HUDEP-2 (cell line): Measurements from ENCODE around the gene BCAP29.

Experiments used
- DNase-seq, 76 experiments: peaks; one replicate each; lab custom pipeline; 2025; ENCODE audit not compliant: unreplicated experiment in 76 of 76; lab: John Stamatoyannopoulos, UW

Gene BCAP29

DNA sequence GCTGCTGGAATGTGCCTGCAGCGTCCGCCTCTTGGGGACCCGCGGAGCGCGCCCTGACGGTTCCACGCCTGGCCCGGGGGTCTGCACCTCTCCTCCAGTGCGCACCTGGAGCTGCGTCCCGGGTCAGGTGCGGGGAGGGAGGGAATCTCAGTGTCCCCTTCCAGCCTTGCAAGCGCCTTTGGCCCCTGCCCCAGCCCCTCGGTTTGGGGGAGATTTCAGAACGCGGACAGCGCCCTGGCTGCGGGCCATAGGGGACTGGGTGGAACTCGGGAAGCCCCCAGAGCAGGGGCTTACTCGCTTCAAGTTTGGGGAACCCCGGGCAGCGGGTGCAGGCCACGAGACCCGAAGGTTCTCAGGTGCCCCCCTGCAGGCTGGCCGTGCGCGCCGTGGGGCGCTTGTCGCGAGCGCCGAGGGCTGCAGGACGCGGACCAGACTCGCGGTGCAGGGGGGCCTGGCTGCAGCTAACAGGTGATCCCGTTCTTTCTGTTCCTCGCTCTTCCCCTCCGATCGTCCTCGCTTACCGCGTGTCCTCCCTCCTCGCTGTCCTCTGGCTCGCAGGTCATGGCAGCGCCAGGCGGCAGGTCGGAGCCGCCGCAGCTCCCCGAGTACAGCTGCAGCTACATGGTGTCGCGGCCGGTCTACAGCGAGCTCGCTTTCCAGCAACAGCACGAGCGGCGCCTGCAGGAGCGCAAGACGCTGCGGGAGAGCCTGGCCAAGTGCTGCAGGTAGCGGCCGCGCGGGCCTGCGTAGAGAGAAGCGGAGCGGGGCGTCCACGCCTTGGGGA is 81.2 kb downstream of the BCAP29 start:
- peak in 33 of 76 experiments; percentile 6 to 46 (median 20) for DNase-seq

DNA sequence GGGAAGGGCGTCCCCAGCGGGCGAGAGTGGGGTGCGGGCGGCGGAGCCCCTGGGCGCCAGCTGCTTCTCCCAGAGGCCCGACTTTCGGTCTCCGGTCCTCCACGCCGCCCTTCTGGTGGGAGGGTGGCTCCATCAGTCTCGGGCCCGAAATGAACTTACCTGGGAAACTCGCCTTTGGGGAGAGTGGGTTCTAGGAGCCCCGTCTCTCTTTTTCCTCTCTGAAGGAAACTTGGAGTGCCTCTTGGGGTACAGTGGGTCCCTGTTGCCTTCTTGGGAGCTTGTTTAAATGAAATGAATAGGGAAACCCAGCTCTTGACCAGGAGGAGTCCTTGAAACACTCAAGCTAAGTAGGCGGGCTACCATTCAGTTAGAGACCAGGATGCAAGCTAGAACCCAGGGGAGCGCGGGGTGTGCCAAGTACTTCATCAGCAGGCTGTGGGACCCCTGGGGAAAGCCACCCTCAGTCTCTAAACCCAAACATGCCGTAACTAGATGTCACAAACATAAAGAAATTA is 81.9 kb downstream of the BCAP29 start:
- no peak for DNase-seq

DNA sequence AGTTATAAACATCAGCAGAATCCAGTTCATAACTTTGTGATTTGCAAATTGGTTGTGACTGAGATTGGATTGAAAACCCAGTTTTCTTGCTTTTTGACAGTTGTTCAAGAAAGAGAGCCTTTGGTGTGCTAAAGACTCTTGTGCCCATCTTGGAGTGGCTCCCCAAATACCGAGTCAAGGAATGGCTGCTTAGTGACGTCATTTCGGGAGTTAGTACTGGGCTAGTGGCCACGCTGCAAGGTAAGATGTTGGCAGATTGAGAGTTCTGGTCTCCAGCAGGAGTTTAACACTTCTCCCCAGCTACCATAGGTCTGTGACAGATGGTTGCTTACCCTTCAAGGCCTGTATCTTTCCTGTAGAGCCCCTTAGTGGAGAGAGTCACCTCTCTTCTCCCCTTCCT is 83.2 kb downstream of the BCAP29 start:
- no peak for DNase-seq

DNA sequence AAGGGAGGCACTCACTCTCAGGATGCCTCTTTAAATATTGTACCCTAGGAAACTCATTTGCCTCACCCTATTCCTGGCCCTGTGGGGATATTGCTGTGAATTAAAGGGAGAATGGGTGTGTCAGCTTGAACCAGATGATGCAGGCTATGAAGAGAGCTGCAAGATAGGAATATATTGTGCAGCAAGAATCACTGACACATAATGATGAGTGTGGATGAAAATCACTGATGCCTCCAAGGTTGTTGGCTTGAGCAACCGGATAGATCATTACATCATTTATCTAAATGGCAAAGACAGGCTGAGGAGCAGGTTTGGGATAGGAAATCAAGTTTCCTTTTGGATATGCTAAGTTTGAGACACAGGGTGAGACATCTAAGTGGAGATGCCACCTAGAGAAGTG is 86.7 kb downstream of the BCAP29 start:
- DNase-seq: no peak

DNA sequence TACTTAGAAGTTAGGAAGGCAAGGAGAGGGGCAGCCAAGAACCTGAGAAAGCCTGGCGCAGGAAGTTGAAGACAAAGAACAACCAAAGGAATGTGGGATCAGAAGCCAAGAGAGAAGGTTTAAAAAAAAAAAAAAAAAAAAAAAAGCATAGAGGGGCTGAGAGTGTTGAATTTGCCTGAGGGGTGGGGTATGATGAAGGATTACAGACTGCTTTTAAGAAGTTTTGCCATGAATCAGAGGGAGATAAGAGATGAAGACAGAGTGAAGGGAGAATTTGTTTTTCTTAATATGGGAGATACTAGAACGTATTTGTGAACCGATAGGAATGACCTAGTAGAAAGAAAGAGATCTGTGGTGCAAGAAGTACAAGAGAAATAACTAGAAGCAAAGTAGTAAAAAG is 87.3 kb downstream of the BCAP29 start:
- DNase-seq: no peak

DNA sequence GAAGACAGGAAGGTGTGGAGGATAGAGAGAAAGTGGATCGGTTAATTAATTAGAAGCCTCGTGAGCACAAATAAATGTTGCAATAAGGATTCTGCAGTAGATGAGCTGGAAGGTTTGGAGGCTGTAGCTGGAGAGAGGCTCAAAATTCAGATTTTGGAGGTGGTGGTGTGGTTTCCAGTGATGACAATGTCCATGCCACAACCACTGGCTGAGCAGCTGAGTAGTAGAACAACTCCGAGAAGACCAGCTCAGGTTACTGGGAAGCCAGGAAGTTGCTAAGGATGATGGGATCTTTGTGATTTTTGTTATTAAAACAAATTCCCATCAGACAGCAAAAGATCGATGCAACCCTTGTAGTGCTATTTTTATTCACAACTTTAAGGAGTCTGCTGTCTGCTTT is 88.2 kb downstream of the BCAP29 start:
- DNase-seq: no peak
